DOHH2 (cell line): ENCODE measurements around the gene ERCC4.
A peak's percentile ranks its signal among the peaks of the same experiment; 100 is the strongest.

ENCODE experiments used
- H3F3A ChIP-seq: fragments of 200-600 bp; sonication (generic), shearing (Covaris generic); 2 replicates; pipeline ENCODE4 v1.6.0; 2016; ENCODE audit warnings: antibody characterized with exemption, mild to moderate bottlenecking; ENCODE audit not compliant: control insufficient read depth, insufficient read depth
- H3K27ac ChIP-seq: fragments of 200-600 bp; sonication (generic); 2 replicates; pipeline ENCODE4 v1.5.1; 2014; ENCODE audit warnings: low read depth, mild to moderate bottlenecking, low read length, moderate library complexity
- H3K27me3 ChIP-seq: fragments of 200-600 bp; sonication (generic); 2 replicates; pipeline ENCODE4 v1.6.1; 2014; ENCODE audit warnings: mild to moderate bottlenecking, low read length, mixed read lengths; ENCODE audit not compliant: control insufficient read depth
- H3K36me3 ChIP-seq: fragments of 200-600 bp; sonication (generic); 2 replicates; pipeline ENCODE4 v1.6.1; 2014; ENCODE audit warnings: mild to moderate bottlenecking, low read length, moderate library complexity, mixed read lengths; ENCODE audit not compliant: control insufficient read depth
- H3K4me1 ChIP-seq: fragments of 200-600 bp; sonication (generic); 2 replicates; pipeline ENCODE4 v1.6.1; 2014; ENCODE audit warnings: mild to moderate bottlenecking, low read length, mixed read lengths; ENCODE audit not compliant: control insufficient read depth
- H3K4me2 ChIP-seq: fragments of 200-600 bp; sonication (generic); 2 replicates; pipeline ENCODE4 v1.6.0; 2014; ENCODE audit warnings: mild to moderate bottlenecking, low read length, moderate library complexity
- H3K4me3 ChIP-seq: fragments of 200-600 bp; sonication (generic); 2 replicates; pipeline ENCODE4 v1.5.1; 2014; ENCODE audit warnings: mild to moderate bottlenecking, low read length, mixed read lengths
- H3K79me2 ChIP-seq: fragments of 200-600 bp; sonication (generic); 2 replicates; pipeline ENCODE4 v1.6.1; 2014; ENCODE audit warnings: mild to moderate bottlenecking, low read length, mixed read lengths; ENCODE audit not compliant: control insufficient read depth
- H3K9me2 ChIP-seq: fragments of 200-600 bp; sonication (generic); replicated peaks from 2 replicates; pipeline ENCODE4 v1.6.1; 2014; ENCODE audit warnings: mild to moderate bottlenecking, low read length, mixed read lengths; ENCODE audit not compliant: control insufficient read depth
- H3K9me3 ChIP-seq: fragments of 200-600 bp; sonication (generic); 2 replicates; pipeline ENCODE4 v1.6.1; 2014; ENCODE audit warnings: antibody characterized with exemption, low read length, mixed read lengths; ENCODE audit not compliant: control insufficient read depth, insufficient read depth
- H4K20me1 ChIP-seq: fragments of 200-600 bp; sonication (generic); 2 replicates; pipeline ENCODE4 v1.6.0; 2014; ENCODE audit warnings: low read depth, mild to moderate bottlenecking, antibody characterized with exemption, low read length, moderate library complexity; ENCODE audit not compliant: control insufficient read depth, insufficient read depth
- CTCF ChIP-seq: fragments of 200-600 bp; sonication (generic); IDR thresholded peaks from one replicate; pipeline ENCODE4 v1.5.1; 2014; ENCODE audit warnings: antibody characterized with exemption, mild to moderate bottlenecking, low read depth, low read length; ENCODE audit not compliant: poor library complexity, severe bottlenecking
- EZH2phosphoT487 ChIP-seq: fragments of 200-600 bp; sonication (generic); IDR thresholded peaks from 2 replicates; pipeline ENCODE4 v1.6.1; 2017; ENCODE audit warnings: borderline replicate concordance, mild to moderate bottlenecking, antibody characterized with exemption, low read length, moderate library complexity, mixed read lengths

The ERCC4 gene

GRCh38 chr16:13961099-13961811 lies 41.3 kb downstream of the ERCC4 start:
- H3K79me2 ChIP-seq: no peaks in the 10 kb centered on the region
- H3K27me3 ChIP-seq: peaks cover 13% of the 10 kb centered on the region
- H3K4me1 ChIP-seq: peaks cover 17% of the 10 kb centered on the region
- no peaks in the 10 kb centered on the region for H3K36me3 ChIP-seq
- no peaks in the 10 kb centered on the region for H3K9me3 ChIP-seq
- H3F3A ChIP-seq: no peaks in the 10 kb centered on the region
- TF ChIP-seq CTCF: no peak
- TF ChIP-seq EZH2phosphoT487: no peak
- H3K27ac ChIP-seq: no peak overlapping the region
- H4K20me1 ChIP-seq: no peaks in the 10 kb centered on the region
- H3K4me2 ChIP-seq: no peak overlapping the region
- no peaks in the 10 kb centered on the region for H3K9me2 ChIP-seq
- H3K4me3 ChIP-seq: no peak overlapping the region

- H3K4me2 ChIP-seq: no peak overlapping the region
- H3K27me3 ChIP-seq: peaks cover 14% of the 10 kb centered on the region
- no peak overlapping the region for H3K27ac ChIP-seq
- H4K20me1 ChIP-seq: no peaks in the 10 kb centered on the region
- H3K79me2 ChIP-seq: no peaks in the 10 kb centered on the region
- TF ChIP-seq EZH2phosphoT487: no peak
- no peak for TF ChIP-seq CTCF
- H3K4me3 ChIP-seq: no peak overlapping the region
- peaks cover 7% of the 10 kb centered on the region for H3K4me1 ChIP-seq
- H3F3A ChIP-seq: no peaks in the 10 kb centered on the region
- no peaks in the 10 kb centered on the region for H3K9me3 ChIP-seq
- no peaks in the 10 kb centered on the region for H3K9me2 ChIP-seq
- H3K36me3 ChIP-seq: no peaks in the 10 kb centered on the region
These were observed 42.3 kb downstream of the ERCC4 start for GRCh38 chr16:13962232-13962631.

- Histone ChIP-seq H3K27ac (no peak overlapping the region), H3F3A (no peaks in the 10 kb centered on the region), H3K4me3 (no peak overlapping the region), H3K36me3 (no peaks in the 10 kb centered on the region), H3K4me2 (no peak overlapping the region), H3K27me3 (peaks cover 4% of the 10 kb centered on the region), H4K20me1 (no peaks in the 10 kb centered on the region), H3K9me3 (no peaks in the 10 kb centered on the region), H3K9me2 (no peaks in the 10 kb centered on the region), H3K4me1 (no peaks in the 10 kb centered on the region), H3K79me2 (no peaks in the 10 kb centered on the region)
- TF ChIP-seq EZH2phosphoT487 (no peak), CTCF (peak; percentile 32)
These were observed 48.9 kb downstream of the ERCC4 start for GRCh38 chr16:13968835-13969234.
